GM12875 (cell line): ENCODE measurements around the gene RPS6KA4.
"Not testable (repeated sequence)": the region's sequence is repeated elsewhere in the genome, so short reads cannot be mapped to it uniquely, and the experiment has no call there.

Experiments
- H3K4me3 ChIP-seq: one replicate; pipeline ENCODE4 v1.5.1; 2011; ENCODE audit warnings: low read depth, low read length, control low read depth
- TF ChIP-seq, protein P1 (sequence below): IDR thresholded peaks from 2 replicates; pipeline ENCODE4 v1.5.1; 2011; ENCODE audit warnings: low read depth, mild to moderate bottlenecking, control low read depth, inconsistent platforms, low read length, moderate library complexity, borderline replicate concordance; ENCODE audit not compliant: insufficient read depth

RPS6KA4 gene

DNA sequence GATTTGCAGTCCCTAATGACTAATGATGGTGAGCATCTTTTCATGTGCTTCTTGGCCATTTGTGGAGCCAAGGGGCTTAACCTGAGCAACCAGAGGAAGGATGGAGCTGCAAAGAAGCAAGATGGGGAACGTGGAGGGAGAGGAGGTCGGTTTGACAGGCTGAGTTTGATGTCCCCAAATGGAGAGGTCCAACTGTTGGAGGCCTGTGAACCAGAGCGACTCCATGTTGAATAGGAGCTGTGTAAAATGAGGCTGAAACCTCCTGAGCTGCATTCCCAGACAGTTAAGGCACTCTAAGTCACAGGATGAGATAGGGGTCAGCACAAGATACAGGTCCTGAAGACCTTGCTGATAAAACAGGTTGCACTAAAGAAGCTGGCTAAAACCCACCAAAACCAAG is 54.5 kb downstream of the RPS6KA4 start:
- no peak overlapping the region for H3K4me3 ChIP-seq
- TF ChIP-seq, protein P1, sequence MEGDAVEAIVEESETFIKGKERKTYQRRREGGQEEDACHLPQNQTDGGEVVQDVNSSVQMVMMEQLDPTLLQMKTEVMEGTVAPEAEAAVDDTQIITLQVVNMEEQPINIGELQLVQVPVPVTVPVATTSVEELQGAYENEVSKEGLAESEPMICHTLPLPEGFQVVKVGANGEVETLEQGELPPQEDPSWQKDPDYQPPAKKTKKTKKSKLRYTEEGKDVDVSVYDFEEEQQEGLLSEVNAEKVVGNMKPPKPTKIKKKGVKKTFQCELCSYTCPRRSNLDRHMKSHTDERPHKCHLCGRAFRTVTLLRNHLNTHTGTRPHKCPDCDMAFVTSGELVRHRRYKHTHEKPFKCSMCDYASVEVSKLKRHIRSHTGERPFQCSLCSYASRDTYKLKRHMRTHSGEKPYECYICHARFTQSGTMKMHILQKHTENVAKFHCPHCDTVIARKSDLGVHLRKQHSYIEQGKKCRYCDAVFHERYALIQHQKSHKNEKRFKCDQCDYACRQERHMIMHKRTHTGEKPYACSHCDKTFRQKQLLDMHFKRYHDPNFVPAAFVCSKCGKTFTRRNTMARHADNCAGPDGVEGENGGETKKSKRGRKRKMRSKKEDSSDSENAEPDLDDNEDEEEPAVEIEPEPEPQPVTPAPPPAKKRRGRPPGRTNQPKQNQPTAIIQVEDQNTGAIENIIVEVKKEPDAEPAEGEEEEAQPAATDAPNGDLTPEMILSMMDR: no peak

DNA sequence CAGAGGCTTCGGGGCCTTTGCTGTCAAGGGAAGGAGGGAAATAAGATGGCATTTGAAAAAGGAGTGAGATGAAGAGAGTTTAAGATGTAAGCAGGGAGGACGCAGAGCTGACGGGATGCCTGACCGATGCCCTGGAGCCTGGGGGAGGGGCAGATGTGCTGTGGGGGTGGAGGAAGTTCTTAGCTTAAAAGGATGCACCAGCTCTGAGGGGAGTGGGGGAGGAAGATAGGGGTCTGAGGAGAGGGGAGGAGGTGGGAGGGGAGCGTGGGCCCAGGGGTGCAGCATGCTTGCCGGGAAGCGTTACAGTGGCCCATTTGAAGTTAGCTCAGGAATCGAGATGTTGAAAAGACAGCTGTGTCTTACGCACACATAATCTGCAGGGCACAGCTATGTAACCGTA is 56.3 kb downstream of the RPS6KA4 start:
- TF ChIP-seq, protein P1: no peak
- H3K4me3 ChIP-seq: no peak overlapping the region

DNA sequence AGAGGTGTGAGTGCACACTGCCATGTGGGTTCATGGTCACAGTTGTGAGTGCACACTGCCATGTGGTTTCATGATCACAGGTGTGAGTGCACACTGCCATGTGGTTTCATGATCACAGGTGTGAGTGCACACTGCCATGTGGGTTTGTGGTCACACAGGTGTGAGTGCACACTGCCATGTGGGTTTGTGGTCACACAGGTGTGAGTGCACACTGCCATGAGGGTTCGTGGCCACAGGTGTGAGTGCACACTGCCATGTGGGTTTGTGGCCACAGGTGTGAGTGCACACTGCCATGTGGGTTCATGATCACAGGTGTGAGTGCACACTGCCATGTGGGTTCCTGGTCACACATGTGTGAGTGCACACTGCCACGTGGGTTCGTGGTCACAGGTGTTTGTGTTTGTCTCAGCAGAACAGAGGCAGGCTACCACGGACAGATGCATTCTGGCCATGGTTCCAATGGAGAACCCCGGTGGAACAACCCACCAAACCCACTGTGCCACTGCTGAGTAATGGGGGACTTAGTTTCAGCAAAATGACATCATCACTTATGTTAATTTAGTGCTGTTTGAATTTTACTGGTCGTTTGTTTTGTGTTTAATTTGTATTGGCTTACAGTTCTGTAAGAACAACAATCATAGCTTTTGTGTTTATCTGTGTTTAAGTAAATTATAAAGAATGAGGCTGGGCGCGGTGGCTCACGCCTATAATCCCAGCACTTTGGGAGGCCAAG is 57.2 kb downstream of the RPS6KA4 start:
- no peak overlapping the region for H3K4me3 ChIP-seq
- TF ChIP-seq, protein P1: no peak

DNA sequence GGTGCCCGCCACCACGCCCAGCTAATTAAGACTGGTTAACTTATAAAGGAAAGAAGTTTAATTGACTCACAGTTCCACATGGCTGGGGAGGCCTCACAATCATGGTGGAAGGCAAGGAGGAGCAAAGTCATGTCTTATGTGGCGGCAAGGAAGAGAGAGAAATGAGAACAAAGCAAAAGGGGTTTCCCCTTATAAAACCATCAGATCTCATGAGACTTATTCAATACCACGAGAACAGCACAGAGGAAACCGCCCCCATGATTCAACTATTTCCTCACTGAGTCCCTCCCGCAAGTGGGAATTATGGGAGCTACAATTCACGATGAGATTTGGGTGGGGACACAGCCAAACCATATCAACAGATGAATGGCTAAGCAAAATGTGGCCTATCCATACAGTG is 59.3 kb downstream of the RPS6KA4 start:
- H3K4me3 ChIP-seq: not testable (repeated sequence)

DNA sequence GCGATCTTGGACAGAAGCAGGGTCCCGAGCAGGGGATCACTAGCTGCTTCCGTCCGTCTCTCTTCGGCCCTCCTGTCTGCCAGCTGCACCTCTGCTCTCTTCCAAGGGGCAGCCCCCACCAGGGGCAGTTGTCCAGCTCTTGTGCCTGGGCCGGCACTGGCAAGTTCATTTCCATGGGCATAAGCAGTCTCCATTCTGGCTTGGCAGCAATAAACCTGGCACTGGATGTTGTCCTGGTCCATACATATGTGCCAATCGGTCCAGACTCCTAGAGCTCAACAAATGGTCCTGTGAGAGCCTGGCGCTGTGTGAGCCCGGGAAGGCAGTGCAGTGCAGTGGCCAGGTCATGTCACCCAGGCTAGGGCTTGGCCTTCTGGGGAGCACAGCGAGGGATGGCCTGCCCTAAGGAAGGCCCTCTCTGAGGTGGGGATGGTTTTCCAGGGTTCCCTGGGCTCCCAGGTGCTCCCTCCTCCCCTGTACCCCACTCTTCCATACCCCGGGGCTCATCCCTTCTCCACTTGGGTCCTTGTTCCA is 60.4 kb downstream of the RPS6KA4 start:
- H3K4me3 ChIP-seq: no peak overlapping the region
- TF ChIP-seq, protein P1: no peak

DNA sequence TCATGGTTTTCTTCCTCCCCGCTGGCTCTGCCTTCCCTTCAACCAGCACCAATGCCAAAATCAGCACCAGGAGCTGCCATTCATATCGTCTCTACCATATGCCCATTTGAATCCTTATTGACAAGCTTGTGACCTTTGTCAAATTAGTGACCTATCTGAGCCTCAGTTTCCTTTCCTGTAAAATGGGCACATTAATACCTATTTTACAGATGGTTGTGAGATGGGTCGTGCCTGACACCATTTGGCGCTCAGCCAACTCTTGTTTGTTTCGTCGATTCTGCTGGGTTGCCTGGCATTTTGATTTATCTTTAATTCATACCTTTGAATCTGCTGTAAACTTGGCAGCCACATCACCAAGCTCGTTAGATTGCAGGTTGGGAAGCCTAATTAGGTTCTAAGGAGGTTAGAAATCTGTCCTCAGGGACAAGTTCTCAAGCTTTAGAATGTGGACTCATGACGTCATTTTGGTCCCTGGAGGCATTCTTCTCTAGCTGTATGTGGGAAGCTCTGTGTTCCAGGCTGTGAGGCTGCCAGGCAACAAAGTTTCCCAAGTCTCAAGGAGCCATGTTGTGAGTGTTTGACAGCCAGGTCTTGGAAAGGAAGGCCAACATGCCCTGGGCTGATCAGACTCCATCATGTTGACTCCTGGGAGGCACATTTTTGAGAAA is 61.0 kb downstream of the RPS6KA4 start:
- no peak overlapping the region for H3K4me3 ChIP-seq
- TF ChIP-seq, protein P1: no peak
